Measurements from ENCODE around the gene INSRR.

The INSRR gene

DNA sequence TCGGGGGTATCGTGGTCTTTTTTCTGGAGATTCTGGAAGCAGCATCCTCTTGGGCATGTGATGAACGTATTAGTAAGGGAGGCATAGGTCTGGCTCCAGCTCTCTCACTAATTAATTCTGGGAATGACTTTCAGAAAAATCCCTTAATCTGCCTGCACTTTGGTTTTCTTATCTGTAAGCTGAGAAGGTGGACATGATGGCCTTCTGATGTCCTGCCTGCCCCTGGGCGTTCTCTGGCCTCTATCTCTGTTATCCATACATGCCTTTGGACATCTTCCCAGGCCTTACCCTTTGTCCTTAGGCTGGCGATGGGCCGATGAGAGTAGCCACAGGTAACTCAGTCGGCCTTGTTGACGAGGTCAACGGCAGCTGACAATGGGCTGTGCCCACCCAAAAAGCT is 10.5 kb upstream of the INSRR start:
- DNase-seq = no peak

DNA sequence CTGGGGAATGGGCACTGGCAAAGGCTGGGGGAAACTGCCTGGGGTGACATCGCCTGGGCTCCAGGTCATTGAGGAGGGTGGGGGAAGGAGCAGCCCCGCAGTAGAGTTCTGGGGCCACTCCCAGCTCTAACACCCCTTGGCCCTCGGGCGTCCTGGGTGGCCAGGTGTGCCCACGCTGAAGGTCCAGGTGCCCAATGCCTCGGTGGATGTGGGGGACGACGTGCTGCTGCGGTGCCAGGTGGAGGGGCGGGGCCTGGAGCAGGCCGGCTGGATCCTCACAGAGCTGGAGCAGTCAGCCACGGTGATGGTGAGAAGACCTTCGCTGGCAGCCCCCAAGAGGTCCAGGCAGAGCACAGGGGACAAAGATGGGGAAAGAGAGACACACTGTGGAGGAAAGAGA is 9.4 kb upstream of the INSRR start:
- no peak for DNase-seq

DNA sequence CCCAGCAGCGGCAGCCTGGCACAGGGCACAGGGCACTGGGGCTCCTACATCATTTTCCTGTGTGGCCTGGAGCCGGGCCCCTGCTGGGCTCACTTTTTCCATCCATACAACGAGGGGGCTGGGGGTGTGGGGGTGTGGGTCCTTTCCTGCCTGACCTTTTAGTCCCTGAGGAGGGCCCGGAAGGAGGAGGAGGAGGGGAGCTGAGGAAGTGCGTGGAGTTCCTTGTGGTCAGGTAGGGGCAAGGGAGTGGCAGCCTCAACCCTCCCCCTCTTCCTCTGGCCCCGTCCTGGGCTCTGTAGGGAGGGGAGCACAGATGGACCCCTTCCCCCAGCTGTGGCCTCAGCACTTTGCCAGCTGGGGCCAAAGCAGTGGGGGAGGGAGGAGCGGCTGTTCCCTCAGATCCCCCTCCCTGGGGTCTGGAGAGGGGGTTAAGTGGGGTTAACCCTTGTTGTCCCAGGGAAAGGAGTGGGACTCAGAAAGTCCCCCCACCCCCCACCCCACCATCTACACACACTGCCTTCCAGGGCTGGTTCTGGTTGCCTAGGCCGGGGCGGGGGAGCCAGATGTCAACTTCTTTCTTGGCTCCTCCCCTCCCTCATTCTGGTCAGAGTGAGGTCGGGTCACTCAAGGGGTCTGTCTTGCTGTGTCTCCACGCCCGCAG is 7.5 kb upstream of the INSRR start:
- DNase-seq = no peak

DNA sequence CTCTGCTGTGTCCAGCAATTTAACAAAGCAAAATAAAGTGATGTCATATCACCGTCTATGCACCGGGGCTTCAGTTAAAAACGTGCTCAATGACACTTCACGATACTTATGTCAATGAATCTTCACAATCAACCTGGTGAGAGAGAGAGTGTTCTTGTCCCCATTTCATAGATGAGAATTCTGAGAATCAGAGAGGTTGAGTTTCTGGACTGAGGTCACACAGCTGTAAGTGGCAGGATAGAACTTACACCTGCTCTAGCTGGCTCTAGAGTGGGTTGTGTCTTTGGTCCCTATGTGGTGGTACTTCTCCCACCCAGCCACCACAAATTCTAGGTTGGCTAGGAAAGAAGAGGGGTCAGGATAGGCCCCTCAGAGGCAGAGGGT is 6.9 kb upstream of the INSRR start:
- DNase-seq = no peak

DNA sequence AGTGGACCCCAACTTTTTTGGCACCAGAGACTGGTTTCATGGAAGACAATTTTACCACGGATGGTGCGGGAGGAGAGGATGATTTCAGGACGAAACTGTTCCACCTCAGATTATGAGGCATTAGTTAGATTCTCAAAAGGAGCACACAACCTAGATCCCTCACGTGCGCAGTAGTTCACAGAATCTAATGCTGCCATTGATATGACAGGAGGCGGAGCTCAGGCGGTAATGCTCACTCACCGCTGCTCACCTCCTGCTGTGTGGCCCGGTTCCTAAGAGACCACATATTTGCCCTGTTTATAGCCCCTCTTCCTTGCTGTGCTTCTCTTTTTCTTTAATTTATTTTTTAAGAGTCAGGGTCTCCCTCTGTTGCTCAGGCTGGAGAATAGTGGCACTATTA is 6.3 kb upstream of the INSRR start:
- no peak for DNase-seq

DNA sequence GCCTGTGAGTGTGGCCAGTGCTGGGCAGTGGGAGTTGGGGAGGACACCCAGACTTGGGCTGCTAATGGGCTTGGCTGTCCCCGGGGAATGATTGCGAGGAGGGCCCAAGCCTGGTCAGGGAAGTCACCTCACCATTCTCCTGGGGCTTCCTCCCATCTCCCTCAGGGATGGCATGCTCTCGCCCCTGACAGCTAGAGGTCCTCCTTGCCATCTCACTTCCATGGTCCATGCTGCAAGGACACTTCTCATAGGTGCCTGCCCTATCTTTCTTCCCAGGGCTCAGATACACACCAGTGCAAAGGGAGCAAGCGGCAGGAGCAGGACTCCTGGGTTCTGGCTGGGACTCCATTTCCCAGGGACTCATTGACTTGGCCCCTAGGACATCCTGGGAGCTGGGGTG is 5.9 kb upstream of the INSRR start:
- no peak for DNase-seq

DNA sequence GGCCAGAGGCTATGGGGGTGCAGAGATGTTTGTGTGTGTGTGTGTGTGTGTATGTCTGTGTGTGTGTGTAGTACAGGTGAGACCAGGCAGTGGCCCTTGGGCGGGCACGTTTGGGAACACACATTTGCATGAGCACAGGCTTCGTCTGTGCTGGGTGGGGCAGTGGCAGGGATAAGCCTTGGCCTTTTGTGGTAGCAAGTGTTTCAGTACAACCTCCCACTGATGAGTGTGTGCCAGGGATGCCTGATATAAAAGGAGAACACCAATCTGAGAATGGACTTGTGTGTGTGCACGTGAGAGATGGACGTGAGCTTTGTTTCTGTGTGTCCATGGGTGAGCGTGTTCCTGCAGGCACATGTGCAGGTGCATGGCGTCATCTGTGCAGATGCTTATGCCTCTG is 4.7 kb upstream of the INSRR start:
- no peak for DNase-seq

DNA sequence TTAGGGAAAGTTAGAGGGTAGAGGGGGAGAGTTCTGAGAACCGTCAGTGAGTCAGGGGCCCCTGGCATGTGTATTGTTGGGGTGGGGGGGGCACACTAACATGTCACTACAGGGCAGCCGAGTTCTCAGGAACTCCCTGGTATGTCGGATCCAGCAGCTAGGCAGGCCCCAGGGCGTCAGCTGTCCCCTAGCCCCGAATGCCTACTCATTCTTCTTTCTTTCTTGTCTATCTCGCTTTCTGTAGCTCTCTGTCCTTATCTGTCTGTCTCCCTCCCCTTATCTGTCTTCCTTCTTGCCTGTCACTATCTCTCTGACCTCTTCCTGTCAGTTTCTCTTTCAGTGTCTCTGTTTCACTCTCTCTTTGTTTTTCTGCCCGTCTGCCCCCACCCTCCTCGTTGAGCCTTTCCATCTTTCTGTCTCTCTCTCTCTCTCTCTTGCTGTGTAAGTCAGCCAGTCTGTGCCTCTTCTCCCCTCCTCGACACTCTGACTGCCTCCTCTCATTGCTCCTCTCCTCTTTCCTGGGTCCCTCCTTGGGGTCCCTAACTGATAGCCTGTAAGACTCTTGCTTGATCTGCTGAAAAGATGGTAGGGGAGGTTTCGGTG is 4.2 kb upstream of the INSRR start:
- no peak for DNase-seq

DNA sequence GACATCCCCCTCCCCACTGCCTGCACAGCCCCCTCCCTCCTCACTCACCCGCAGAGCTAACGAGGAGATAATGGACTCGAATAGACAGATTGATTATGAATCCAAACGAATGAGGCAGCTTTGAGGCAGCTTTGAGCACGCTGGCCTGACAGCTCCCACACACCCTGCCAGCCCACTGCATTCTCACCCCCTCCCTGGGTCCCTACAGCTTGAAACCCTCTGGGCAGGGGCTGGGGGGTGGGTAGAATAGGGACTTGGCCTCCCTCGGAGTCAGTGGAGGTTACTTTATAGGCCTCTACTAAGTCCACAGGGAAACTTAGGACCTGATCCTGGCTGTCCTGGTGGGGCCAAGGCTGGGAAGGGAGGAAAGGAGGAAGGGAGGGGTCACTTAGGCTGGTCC is 3.7 kb upstream of the INSRR start:
- no peak for DNase-seq

DNA sequence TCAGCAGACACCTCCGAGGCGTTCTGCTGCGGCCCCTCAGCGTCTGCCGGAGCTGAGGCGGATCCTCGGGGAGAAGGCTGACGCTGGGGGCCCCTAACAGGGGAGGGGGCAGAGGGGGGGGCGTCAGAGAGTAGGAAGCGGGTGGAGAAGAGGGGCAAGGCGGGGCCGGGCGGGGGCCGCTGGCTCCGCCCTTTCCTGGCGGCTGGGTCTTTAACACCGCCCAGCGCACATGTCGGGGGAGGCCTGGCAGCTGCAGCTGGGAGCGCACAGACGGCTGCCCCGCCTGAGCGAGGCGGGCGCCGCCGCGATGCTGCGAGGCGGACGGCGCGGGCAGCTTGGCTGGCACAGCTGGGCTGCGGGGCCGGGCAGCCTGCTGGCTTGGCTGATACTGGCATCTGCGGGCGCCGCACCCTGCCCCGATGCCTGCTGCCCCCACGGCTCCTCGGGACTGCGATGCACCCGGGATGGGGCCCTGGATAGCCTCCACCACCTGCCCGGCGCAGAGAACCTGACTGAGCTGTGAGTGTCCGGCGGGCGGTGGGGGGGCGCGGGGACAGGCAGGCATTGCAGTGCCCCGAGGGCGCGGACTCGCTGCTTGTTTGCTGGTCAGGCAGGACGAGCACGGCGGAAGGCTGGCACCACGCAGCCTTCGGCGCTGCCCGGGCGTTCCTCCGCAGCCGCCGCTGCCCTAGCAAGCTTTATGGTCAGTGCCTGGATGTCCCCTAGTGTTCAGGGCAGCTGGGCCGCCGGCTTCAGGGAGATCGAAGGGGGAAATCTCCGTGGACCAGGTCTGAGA is 1.9 kb upstream of the INSRR start, which contains the start of gene NTRK1:
TSS of gene NTRK1 (plus strand) at position 238 of the 796 bp plus-strand sequence. CDS start at position 308, 70 bp downstream.
- DNase-seq = peak; percentile 55

DNA sequence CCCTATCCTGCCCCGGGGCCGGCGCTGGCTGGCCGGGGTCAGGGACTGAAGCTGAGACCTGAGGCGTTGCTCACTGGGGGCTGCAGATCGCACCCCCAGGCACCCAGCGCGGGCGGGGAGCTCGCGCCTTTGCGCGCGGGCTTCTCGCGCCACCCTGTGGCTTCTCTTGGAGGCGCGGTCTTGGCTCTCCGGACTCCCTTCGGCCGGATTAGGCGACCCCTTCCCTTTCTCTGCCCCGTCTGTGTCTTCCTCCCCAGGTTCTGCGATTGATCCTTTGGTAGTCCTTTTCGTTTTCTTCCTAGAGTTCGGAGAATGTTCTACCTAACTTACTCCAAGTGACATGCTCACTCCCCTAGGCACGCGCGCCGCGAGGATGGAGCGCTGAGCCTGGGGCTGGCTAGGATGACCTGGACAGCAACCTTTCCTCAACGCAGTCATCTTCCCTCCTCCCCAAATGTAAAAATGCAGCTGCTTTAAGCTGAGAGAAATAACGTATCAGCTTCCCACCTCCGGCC is 1.3 kb upstream of the INSRR start:
- DNase-seq = peak; percentile 65

DNA sequence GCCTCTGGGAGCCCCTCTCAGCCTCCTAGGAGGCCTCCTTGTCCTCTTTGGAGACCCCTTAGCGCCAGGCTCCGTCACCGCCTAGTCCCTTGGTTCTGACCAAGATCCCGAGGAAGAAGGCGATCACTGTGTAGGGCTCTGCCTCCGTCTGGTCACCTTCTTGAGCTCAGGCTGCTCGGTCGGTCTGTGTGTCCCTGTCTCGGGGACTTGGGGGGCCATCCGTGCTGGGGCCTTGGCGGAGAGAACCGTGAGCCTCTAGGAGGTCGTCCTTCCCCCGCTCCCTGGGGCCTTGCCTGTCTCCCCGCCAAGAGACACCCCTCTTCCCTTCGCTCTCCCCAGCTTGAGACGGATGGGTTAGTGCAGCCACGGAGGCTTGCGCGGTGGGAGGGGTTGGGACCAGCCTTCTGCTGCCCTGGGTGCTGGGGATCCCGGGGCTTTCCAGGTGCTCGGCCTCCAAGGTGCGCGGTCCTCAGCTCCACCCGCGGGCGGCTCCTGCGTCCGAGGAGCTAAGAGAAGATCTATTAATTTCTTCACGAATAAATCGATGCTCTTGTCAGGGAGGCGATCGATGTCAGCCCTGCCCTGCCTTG is 701 bp upstream of the INSRR start:
- DNase-seq = peak; percentile 14

DNA sequence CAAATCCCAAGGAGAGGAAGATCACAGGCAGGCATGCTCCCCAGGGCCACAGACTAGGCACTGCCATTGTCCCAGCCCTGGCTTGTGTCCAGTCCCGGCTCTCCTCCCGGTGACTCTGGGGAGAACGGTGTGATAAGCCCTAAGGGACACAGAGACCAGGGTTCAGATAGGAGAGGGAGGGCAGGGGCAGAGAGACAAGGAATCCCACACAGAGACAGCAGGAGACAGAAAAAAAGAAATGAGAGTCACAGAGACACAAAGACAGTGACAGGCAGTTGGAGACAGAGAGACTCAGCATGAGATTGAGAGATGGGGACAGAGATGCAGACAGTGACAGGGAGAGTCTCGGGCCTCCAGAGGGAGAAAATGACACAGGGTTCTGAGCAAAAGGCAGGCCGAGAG is 361 bp downstream of the INSRR start:
- no peak for DNase-seq

DNA sequence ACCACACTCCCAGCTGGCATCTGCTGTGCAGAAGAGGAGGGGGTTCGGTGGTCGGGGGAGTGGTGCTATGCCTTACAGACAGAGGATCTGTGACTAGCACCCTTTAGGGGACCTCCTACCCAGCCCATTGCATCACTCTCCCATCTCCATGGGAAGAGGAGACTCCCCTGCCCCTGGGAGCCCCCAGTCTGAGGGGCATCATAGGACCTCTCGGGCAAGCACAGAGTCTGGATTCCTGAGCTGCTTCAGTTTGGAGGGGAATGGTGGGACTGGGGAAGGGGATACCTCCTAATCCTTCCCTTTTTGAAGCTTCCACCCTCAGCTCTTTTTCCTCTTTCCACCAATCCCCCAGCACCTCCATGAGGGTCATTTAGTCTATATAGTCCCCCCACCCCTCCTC is 1.4 kb downstream of the INSRR start:
- DNase-seq = no peak

DNA sequence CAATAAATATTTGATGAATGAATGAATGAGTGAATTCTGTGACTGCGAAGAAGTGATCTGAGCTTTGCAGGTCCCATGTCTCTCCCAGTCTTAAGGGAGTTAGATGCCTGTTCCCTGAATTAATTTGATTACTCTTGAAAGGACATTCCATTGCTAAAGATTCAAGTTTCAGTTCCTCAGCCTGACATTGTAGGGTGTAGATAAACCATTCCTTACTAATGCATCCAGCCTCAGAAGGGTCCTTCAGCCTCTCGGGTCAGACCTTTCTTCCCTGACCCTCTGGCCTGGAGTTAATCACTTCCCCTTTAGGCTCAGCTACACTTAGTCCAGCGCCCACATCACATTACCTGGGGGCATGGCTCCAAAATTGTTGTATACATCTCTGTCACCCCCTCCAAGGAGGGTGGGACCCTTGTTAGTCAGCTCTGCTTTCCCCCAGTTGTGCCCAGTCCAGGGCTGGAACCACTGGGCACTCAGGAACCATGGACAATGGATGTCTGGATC is 2.6 kb downstream of the INSRR start:
- DNase-seq = no peak

DNA sequence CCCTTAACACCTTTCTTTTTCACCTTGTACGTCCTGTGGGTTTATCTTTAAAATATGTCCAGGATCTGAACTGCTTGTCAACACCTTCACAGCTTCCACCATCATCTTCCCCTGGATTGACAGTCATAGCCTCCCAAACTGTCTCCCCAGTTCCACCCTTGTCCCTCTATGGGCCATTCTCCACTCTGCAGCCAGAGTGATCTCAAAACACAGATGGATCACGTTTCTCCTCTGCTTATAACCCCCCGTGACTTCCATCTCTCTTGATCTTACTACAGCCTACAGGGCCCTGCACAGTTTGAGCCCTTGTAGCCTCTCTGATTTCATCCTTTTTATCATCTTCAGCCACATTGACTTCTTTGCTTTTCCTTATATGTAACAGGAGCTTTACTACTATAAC is 4.3 kb downstream of the INSRR start:
- no peak for DNase-seq

DNA sequence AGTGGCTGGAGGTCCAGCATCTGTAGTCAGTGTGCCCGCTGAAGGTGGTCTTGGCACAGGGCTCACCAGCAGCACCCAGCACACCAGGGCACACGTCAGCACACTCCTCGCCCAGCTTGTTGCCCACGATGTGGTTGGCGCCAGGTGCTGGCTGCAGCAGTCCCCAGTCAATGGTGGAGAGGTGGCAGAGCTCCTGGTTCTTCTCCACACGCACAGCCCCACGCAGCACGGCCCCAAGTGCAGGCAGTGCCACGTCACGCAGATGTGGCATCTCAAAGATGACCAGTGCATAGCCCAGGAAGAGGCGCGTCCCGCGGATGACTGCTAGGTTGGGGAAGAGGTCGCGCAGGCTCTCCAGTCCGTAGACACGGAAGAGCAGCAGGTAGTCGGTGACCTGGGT is 5.2 kb downstream of the INSRR start:
- no peak for DNase-seq

DNA sequence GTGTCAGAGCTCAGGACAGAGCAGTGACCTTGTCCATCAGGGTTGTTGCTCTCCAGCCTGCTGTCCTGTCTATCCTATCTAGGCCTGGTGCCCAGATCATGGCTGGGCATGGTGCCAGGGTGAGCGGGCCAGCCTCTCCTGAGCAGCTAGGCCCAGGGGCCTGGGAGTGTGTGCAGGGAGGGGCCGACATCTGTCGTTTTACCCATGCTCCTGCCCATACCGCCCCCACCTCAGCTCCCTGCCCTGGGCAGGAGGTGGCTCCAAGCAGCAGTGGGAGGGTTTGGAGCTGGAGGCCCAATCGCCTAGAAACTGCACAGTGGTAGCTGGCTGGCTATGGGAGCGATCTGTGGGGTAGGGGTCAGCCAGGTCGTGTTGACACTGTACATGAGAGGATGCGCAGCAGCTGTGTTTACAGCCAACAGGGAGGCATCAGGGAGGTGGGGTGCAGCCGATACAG is 6.5 kb downstream of the INSRR start:
- no peak for DNase-seq

DNA sequence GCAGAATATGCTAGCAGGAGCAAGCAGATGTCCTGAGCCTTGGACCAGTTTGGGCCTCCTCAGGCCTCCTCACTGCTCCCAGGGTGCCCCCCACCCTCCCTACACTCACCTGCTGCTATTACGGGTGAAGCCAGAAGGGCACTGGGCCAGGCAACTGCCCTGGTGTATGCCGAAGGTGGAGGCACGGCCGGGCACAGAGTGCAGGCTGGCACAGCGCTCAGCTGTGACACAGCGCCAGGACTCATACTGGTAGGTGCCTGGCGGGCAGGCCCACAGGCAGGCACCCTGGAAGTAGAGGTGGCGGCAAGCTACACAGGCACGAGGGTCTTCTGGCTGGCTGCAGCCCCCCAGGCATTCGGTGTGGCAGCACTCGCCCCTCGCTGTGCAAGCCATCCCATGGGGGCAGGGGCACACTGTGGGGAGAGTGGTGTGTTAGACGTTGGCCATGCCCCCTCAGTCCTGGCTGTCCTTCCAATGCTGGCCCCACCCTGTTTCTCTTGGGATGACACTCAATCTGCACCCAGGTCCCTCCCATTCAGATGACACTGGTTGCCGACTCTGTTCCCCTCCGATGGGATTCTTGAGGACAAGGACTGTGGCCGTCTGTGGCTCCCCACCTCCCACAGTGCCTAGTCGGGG is 7.0 kb downstream of the INSRR start:
- no peak for DNase-seq

DNA sequence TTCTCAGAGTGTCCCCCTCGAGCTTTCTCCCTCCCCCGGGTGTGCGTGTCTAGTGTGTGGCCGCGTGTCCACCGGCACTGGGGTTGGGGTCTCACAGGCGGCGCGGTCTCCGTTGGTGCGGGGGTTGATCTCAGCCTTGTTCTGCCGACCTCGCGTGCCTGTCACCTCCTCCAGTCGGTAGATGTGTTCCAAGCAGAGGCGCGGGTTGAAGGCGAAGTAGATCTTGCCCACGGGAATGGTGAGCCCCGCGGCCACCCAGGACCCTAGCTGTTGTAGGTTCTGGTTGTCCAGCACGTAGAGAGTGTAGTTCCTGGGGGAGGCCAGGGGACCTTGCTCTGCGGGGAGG is 9.8 kb downstream of the INSRR start:
- DNase-seq = no peak

DNA sequence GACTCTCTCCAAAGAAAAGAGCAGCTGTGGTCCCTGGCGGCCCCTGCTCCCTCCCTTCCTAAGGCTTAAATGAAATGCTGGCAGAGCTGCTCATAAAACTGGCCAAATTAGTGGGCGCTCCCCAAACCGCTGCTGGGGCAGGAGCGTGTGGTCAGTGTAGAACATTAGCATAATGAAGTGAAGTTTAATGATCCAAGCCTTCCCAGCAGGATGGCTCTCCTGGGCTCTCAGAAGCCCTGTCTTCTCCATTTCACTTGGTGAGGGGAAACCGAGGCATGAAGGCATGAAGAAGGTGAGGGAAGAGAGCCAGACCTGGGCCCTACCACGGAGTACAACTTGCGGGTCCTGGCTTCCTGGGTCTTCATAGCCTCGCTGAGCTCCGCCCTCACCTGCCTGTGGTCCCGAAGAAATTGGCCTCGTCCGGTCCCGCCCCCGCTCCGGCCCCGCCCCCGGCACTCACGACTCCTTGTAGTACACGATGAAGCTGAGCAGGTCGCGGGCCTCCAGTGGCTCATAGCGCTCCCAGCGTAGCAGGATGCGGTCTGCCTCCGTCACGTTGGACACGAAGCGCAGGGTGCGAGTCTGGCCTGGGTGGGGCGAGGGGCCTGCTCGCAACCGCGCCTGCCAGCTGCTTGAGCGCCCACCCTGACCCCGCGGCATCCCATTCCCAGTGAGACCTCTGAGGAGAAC is 10.3 kb downstream of the INSRR start:
- peak; percentile 54 for DNase-seq
